Measurements from ENCODE around the gene NEK10. TPM values are rescaled to one million over a fixed set of nuclear protein-coding genes. Genes with fewer than 3 reads are reported as not detected.

Gene NEK10
- polyA plus RNA-seq, 2 of the 4 experiments (the other 2 are of a cell fraction) = 1.7 to 2.9 TPM

DNA sequence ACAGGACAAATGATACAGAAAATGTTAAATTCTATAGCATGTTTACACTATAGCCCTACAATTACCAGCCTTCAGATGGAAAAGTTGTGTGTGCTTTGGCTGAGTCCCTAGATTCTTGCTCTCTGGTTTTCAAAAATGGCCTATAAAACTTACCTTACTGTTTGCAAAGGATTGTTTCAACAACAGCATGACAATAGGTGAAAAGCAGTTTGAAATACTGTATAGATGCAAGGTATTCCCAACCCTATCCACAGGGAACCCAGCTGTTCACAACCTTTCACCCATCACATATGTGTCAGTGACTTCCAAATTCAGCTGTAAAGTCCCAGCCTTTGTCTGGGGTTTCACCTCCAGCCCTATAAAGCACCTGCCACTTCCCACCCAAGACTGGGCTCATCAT lies 97.3 kb downstream of the NEK10 start (continued):
- TF ChIP-seq TFCP2L1 (CRISPR knock-in tag; IDR thresholded peaks at IDR 0.05) = no peak
- no peak for TF ChIP-seq KDM1A (IDR thresholded peaks at IDR 0.05; ENCODE audit: low read depth)
- TF ChIP-seq BHLHE40 (IDR thresholded peaks at IDR 0.05; ENCODE audit: low read depth, low read length) = no peak

DNA sequence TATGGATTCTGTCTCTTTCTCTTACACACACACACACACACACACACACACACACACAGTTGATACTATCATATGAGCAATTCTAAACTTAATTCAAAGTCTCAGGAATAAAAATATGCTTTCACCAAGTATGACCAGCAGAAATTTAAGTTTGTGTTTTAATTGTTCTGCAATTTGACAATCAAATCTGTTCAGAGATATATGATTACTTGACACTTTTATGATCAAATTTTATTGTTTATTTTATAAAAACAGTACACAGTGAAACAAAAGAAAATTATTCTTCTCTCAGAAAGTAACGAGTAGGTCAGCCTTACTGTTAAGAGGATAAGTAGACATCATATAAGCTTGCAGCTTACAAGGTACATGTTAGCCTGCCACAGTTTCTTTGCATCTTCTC lies 114.3 kb downstream of the NEK10 start:
- H3K4me2 ChIP-seq = no peak overlapping the region
- H3K4me1 ChIP-seq = no peaks in the 10 kb centered on the region
- ChIA-PET POLR2A (no interaction called here), CTCF (interaction anchor here (1.2 to 3.5 kb wide), 5 partner anchors 25 to 213 kb away, joined by 3 to 24 read pairs (median 4); no protein-coding TSS in a partner anchor)
- no peak for DNase-seq (ENCODE audit: low read depth in 1 of 2, low spot score in 1 of 2)
- TF ChIP-seq MAFK (IDR thresholded peaks at IDR 0.05; ENCODE audit: partially characterized antibody) (peak; percentile 61), RNF2 (IDR thresholded peaks at IDR 0.05; ENCODE audit: borderline replicate concordance, low read depth) (no peak)
- H3K4me3 ChIP-seq = no peak overlapping the region
- no peaks in the 10 kb centered on the region for H3K9me3 ChIP-seq
- no peak for ATAC-seq
- 53% methylated on average over 1 of the region's 1 CpG for WGBS (ENCODE audit: missing lambda C conversion rate)
- no peak overlapping the region for H3K27ac ChIP-seq
- FAIRE-seq = peak; percentile 51

DNA sequence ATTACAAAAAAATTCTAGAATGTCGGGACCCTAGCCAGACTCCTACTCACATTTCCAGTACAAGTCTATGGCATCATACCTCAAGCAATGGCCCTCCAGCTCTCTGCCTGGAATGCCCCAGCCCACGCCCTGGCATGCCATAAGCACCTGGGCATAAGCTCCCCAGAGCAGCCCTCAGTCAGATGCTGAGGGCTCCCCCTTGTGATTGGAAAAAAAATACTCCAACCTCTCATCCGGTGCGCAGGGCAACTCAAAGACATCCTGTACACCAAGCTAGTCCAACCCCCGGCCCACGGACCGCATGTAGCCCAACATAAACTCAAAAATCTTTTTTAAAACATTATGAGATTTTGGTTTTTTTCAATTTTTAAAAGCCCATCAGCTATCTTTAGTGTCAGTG lies 115.4 kb downstream of the NEK10 start:
- FAIRE-seq (no peak), DNase-seq (ENCODE audit: low read depth in 1 of 2, low spot score in 1 of 2) (peak; percentile 32 to 55), ATAC-seq (peak; percentile 98 to 100)
- H3K27ac ChIP-seq = no peak overlapping the region
- TF ChIP-seq RAD21 (conservative IDR thresholded peaks at IDR 0.05 in 1 of 2, IDR thresholded peaks at IDR 0.05 in 1 of 2) (peak; percentile 81 to 85), MAZ (IDR thresholded peaks at IDR 0.05; ENCODE audit: borderline replicate concordance, low read depth, low read length) (no peak), SMC3 (IDR thresholded peaks at IDR 0.05) (peak; percentile 82)
- TF ChIP-seq, protein P1, sequence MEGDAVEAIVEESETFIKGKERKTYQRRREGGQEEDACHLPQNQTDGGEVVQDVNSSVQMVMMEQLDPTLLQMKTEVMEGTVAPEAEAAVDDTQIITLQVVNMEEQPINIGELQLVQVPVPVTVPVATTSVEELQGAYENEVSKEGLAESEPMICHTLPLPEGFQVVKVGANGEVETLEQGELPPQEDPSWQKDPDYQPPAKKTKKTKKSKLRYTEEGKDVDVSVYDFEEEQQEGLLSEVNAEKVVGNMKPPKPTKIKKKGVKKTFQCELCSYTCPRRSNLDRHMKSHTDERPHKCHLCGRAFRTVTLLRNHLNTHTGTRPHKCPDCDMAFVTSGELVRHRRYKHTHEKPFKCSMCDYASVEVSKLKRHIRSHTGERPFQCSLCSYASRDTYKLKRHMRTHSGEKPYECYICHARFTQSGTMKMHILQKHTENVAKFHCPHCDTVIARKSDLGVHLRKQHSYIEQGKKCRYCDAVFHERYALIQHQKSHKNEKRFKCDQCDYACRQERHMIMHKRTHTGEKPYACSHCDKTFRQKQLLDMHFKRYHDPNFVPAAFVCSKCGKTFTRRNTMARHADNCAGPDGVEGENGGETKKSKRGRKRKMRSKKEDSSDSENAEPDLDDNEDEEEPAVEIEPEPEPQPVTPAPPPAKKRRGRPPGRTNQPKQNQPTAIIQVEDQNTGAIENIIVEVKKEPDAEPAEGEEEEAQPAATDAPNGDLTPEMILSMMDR (IDR thresholded peaks at IDR 0.05) = peak; percentile 69
- H3K9me3 ChIP-seq = no peaks in the 10 kb centered on the region
- H3K4me1 ChIP-seq = no peaks in the 10 kb centered on the region
- 32% methylated on average over 7 of the region's 7 CpGs for WGBS (ENCODE audit: missing lambda C conversion rate)
- ChIA-PET POLR2A (no interaction called here), CTCF (interaction anchor here (0.6 to 3.5 kb wide), 23 partner anchors 9 to 1410 kb away, joined by 3 to 24 read pairs (median 4); no protein-coding TSS in a partner anchor)
- H3K4me2 ChIP-seq = no peak overlapping the region
- H3K4me3 ChIP-seq = no peak overlapping the region

DNA sequence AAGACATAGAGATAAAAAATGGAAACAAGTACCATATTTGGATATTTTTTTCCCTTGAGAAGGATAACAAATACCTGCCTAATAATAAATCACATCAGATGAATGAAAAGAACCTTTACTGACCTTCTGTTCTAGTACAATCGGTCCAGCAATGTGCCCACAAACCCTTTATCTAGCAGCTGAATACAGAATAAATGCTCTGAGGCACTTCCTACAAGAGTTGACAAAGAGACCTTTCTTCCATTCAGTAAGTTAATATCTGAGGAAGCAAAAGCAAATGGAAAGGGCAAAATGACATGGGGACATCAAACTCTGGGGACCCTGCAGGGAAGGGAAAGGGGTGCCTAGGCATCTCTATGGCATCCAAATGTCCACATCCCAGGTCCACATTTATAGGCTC lies 115.8 kb downstream of the NEK10 start:
- Histone ChIP-seq H3K4me1 (no peaks in the 10 kb centered on the region), H3K4me2 (no peak overlapping the region), H3K4me3 (no peak overlapping the region), H3K27ac (no peak overlapping the region), H3K9me3 (no peaks in the 10 kb centered on the region)
- no peak for FAIRE-seq
- TF ChIP-seq POLR2AphosphoS2 (conservative IDR thresholded peaks at IDR 0.05; ENCODE audit: low read length) (no peak), NR3C1 (IDR thresholded peaks at IDR 0.05) (no peak), HOXB5 (CRISPR knock-in tag; IDR thresholded peaks at IDR 0.05) (no peak), JUNB (IDR thresholded peaks at IDR 0.05) (no peak)
- ATAC-seq = no peak
- WGBS (ENCODE audit: missing lambda C conversion rate) = 3% methylated on average over 1 of the region's 1 CpG
- ChIA-PET POLR2A (no interaction called here), CTCF (interaction anchor here (0.5 to 3.5 kb wide), 22 partner anchors 9 to 1409 kb away, joined by 3 to 24 read pairs (median 4); no protein-coding TSS in a partner anchor)
- no peak for DNase-seq (ENCODE audit: low read depth in 1 of 2, low spot score in 1 of 2)

DNA sequence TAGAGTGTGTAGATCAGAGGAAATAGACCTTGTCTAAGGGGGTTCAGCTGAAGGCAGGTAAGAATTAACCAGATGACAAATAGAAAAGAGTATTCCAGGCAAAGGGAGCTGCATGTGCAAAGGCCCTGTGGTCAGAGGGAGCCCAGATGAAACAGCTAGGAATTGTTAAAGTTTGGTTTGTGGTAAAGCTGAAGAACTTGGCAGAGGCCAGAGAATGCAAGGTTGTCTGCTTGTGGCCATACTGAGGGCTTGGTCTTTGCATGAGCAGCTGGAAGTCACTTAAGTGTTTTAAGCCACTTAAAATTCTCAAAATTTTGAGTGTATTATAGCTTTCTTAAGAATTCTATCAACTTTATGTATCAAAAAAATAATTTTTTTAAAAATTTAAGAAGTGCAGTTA lies 116.5 kb downstream of the NEK10 start:
- no peak for ATAC-seq
- no peak for FAIRE-seq
- Histone ChIP-seq H3K9me3 (no peaks in the 10 kb centered on the region), H3K4me3 (no peak overlapping the region), H3K27ac (no peak overlapping the region), H3K4me2 (no peak overlapping the region), H3K4me1 (no peaks in the 10 kb centered on the region)
- TF ChIP-seq, protein P2, sequence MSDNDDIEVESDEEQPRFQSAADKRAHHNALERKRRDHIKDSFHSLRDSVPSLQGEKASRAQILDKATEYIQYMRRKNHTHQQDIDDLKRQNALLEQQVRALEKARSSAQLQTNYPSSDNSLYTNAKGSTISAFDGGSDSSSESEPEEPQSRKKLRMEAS (IDR thresholded peaks at IDR 0.05) = no peak
- ChIA-PET POLR2A (no interaction called here), CTCF (interaction anchor here (0.5 to 3.5 kb wide), 8 partner anchors 18 to 1408 kb away, joined by 3 to 24 read pairs (median 5); no protein-coding TSS in a partner anchor)
- DNase-seq (ENCODE audit: low read depth in 1 of 2, low spot score in 1 of 2) = no peak

All from A549 (cell line).